ENCODE data around the gene AAMP. TPM values are rescaled to one million over a fixed set of nuclear protein-coding genes. Genes with fewer than 3 reads are reported as not detected.
A peak's percentile ranks its signal among the peaks of the same experiment; 100 is the strongest.

The AAMP gene
- total and polyA plus RNA-seq, 12 donors = 33.4 to 116 (median 57.5) TPM

DNA sequence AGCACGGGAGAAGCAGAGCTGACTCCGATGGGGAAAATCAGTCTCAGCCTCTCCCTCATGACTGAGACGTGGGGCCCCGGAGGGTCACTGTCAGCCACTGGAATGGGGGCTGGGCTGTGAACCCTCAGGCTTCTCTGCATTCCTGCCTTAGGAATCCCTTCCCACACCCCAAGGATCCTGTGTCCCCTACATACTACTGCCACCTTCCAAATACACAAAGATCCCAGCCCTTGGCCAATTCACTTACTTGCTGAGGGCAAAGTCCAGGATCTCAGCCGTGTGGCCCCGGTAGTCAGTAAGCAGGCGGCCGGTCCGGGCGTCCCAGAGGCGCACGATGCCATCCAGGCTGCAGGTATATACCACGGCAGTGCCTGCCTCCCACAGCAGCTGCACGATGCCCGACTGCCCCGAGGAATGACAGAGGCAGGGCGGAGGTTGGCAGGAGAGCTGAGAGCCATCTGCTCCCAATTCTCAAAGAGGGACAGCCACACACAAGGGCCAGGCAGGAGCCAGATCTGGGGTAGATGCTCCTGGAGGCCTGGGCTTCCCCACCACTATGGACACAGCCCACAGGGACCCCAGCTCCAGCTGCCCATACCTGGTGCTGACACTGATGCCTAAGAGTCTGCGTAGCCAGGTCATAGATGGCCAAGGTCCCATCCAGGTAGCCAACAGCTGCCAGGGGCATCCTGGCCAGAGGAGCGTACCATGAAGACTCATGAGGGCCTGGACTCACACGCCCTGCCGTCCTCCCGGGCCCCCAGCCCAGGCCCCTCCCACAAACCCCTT is 5.0 kb downstream of the AAMP start:
- no peaks in the 10 kb centered on the region for H3K9me3 ChIP-seq
- H3K27ac ChIP-seq = peak overlapping the region in 3 of 10 donors; percentile 21 to 95 (median 60)
- H3K4me1 ChIP-seq = peaks cover 25 to 69% (median 52%) of the 10 kb centered on the region in 9 donors
- TF ChIP-seq, protein P1, sequence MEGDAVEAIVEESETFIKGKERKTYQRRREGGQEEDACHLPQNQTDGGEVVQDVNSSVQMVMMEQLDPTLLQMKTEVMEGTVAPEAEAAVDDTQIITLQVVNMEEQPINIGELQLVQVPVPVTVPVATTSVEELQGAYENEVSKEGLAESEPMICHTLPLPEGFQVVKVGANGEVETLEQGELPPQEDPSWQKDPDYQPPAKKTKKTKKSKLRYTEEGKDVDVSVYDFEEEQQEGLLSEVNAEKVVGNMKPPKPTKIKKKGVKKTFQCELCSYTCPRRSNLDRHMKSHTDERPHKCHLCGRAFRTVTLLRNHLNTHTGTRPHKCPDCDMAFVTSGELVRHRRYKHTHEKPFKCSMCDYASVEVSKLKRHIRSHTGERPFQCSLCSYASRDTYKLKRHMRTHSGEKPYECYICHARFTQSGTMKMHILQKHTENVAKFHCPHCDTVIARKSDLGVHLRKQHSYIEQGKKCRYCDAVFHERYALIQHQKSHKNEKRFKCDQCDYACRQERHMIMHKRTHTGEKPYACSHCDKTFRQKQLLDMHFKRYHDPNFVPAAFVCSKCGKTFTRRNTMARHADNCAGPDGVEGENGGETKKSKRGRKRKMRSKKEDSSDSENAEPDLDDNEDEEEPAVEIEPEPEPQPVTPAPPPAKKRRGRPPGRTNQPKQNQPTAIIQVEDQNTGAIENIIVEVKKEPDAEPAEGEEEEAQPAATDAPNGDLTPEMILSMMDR (IDR thresholded peaks at IDR 0.05) = no peak
- H3K27me3 ChIP-seq = no peaks in the 10 kb centered on the region
- no peak overlapping the region for H3K4me3 ChIP-seq
- ATAC-seq = no peak
- peaks cover 0 to 62% (median 45%) of the 10 kb centered on the region in 9 donors for H3K36me3 ChIP-seq
- intact Hi-C loops (cut with DNase I) = loop anchor here in 3 of 10 donors (5.0 kb wide), 2 partner anchors 48 to 78 kb away; partner anchors contain the start of gene ARPC2 (in 2 of the 3)
- DNase-seq = no peak
- 88 to 90% methylated on average over 21 to 22 of the region's 22 CpGs for WGBS, 2 donors

- Histone ChIP-seq H3K9me3 (no peaks in the 10 kb centered on the region), H3K4me1 (peaks cover 27 to 75% (median 53%) of the 10 kb centered on the region in 9 donors), H3K36me3 (peaks cover 0 to 62% (median 45%) of the 10 kb centered on the region in 9 donors), H3K27ac (peak overlapping the region in 3 of 10 donors; percentile 21 to 95 (median 60)), H3K27me3 (no peaks in the 10 kb centered on the region), H3K4me3 (no peak overlapping the region)
- intact Hi-C loops (cut with DNase I) = loop anchor here in 1 of 10 donors (5.0 kb wide), 1 partner anchor 47 kb away; the partner anchor contains the start of gene ARPC2
- ATAC-seq = no peak
- TF ChIP-seq, protein P1 (IDR thresholded peaks at IDR 0.05) = no peak
- DNase-seq = no peak
- whole genome bisulfite sequencing, 2 donors = 73 to 79% methylated on average over 17 of the region's 17 CpGs
Observed at GRCh38 chr2:218263817-218264641, 5.9 kb downstream of the AAMP start.

- intact Hi-C loops (cut with DNase I) = loop anchor here in 1 of 10 donors (5.0 kb wide), 1 partner anchor 46 kb away; the partner anchor contains the start of gene ARPC2
- peaks cover 31 to 75% (median 57%) of the 10 kb centered on the region in 9 donors for H3K4me1 ChIP-seq
- peak overlapping the region in 6 of 10 donors; percentile 15 to 95 (median 87) for H3K27ac ChIP-seq
- TF ChIP-seq, protein P1 (IDR thresholded peaks at IDR 0.05) = no peak
- 87 to 89% methylated on average over 39 of the region's 39 CpGs for WGBS, 2 donors
- H3K36me3 ChIP-seq = peaks cover 0 to 55% (median 45%) of the 10 kb centered on the region in 9 donors
- DNase-seq (peak in 1 of 2 donors; percentile 50), ATAC-seq (no peak)
- H3K27me3 ChIP-seq = no peaks in the 10 kb centered on the region
- no peaks in the 10 kb centered on the region for H3K9me3 ChIP-seq
- no peak overlapping the region for H3K4me3 ChIP-seq
Observed at GRCh38 chr2:218262631-218263586, 7.0 kb downstream of the AAMP start.

Measured in heart right ventricle (tissue), 16 donors.